ENCODE measurements around the gene EPS8. TPM values are rescaled to one million over a fixed set of nuclear protein-coding genes. Genes with fewer than 3 reads are reported as not detected.

Gene EPS8
- total RNA-seq, 1 donor from 2014 or later, result 65.2 TPM

Other genes with a start within 250 kb of the EPS8 start
- gene STRAP, start 93.0 kb upstream of the EPS8 start, total RNA-seq, result 116 and 121 TPM in 2 replicates
- 70.4 and 81.0 TPM in 2 replicates for gene DERA, start 121.9 kb upstream of the EPS8 start, total RNA-seq

Data from myocyte (in vitro differentiated cells).